HepG2 (cell line): Measurements from ENCODE around the gene LRRN2. TPM values are rescaled to one million over a fixed set of nuclear protein-coding genes. Genes with fewer than 3 reads are reported as not detected.
"Not testable (repeated sequence)": the region's sequence is repeated elsewhere in the genome, so short reads cannot be mapped to it uniquely, and the experiment has no call there.

Source experiments
- ATAC-seq: fragments of 200-7000 bp; cut with Tn5 transposase; 3 replicates; pipeline ENCODE4 v1.9.1; 2020; ENCODE audit warnings: mild to moderate bottlenecking, moderate library complexity
- BruUV-seq: library from RNA; stranded (reverse); fragments of 400-500 nt; replicated peaks from 2 replicates; lab custom pipeline; 2021; lab: Mats Ljungman, UMichigan
- CTCF ChIA-PET: fragments of 300-600 bp; formaldehyde crosslinking; extraction: SDS; loops from one replicate; lab custom pipeline; 2021; ENCODE audit warnings: low total read pairs, inconsistent platforms, low intra/inter-chr PET ratio; lab: Yijun Ruan, JAX
- POLR2A ChIA-PET: fragments of 350-600 bp; sonication (Branson Sonifier 250); formaldehyde crosslinking; loops from one replicate; lab custom pipeline; 2020; ENCODE audit warnings: antibody characterized with exemption, inconsistent platforms; lab: Yijun Ruan, JAX
- DNase-seq: peaks from one replicate; pipeline ENCODE4 v3.0.0-alpha.2; 2015; ENCODE audit warnings: low spot score
- FAIRE-seq: peaks from 3 replicates; lab custom pipeline; 2011; peaks lifted over from hg19 to GRCh38; lab: Jason Lieb, UNC
- H2AFZ ChIP-seq: one replicate; pipeline ENCODE4 v1.6.1; 2011; ENCODE audit warnings: low read length, inconsistent platforms
- H3K27ac ChIP-seq: fragments of 300-600 bp; 3 replicates; pipeline ENCODE4 v1.8.0; 2011; ENCODE audit warnings: mixed run types, mild to moderate bottlenecking, mixed read lengths, low read length, inconsistent platforms; ENCODE audit not compliant: insufficient read depth; ENCODE audit errors: extremely low read length
- H3K27me3 ChIP-seq, 2 experiments: fragments of 200-600 bp in 1 of 2; 2 replicates in 1 of 2; 3 replicates in 1 of 2; pipeline versions ENCODE4 v1.6.0 to v1.8.0; 2011; ENCODE audit warnings: low read length in 2 of 2, mild to moderate bottlenecking in 2 of 2, moderate library complexity in 2 of 2, inconsistent platforms in 1 of 2; ENCODE audit not compliant: insufficient read depth in 2 of 2, control insufficient read depth in 1 of 2
- H3K36me3 ChIP-seq, 2 experiments: fragments of 200-600 bp in 1 of 2; replicated peaks in 1 of 2; 2 replicates in 1 of 2; 3 replicates in 1 of 2; pipeline versions ENCODE4 v1.5.1 to v1.8.0; 2011; ENCODE audit warnings: low read length in 2 of 2, inconsistent platforms in 1 of 2; ENCODE audit not compliant: insufficient read depth in 2 of 2, control insufficient read depth in 1 of 2
- H3K4me1 ChIP-seq: 2 replicates; pipeline ENCODE4 v1.5.1; 2012; ENCODE audit warnings: low read length, inconsistent platforms; ENCODE audit not compliant: insufficient read depth
- H3K4me2 ChIP-seq: 2 replicates; pipeline ENCODE4 v1.6.0; 2011; ENCODE audit warnings: low read depth, low read length, inconsistent platforms
- H3K4me3 ChIP-seq, 3 experiments: fragments of 200-600 bp in 1 of 3; sonication (generic), shearing (Covaris generic) in 1 of 3; replicated peaks in 1 of 3; 2 replicates each; pipeline ENCODE4 v1.5.1; 2011 to 2016; ENCODE audit warnings: low read length in 3 of 3, inconsistent platforms in 2 of 3, low read depth in 2 of 3, mild to moderate bottlenecking in 2 of 3, control low read depth in 1 of 3, mixed read lengths in 1 of 3; ENCODE audit not compliant: insufficient read depth in 1 of 3
- H3K79me2 ChIP-seq: one replicate; pipeline ENCODE4 v1.6.1; 2011; ENCODE audit warnings: low read length, inconsistent platforms; ENCODE audit not compliant: insufficient read depth
- H3K9ac ChIP-seq: 2 replicates; pipeline ENCODE4 v1.6.0; 2011; ENCODE audit warnings: mild to moderate bottlenecking, low read depth, low read length, inconsistent platforms; ENCODE audit not compliant: insufficient read depth
- H3K9me3 ChIP-seq: 2 replicates; pipeline ENCODE4 v1.5.1; 2012; ENCODE audit warnings: mild to moderate bottlenecking, low read length
- H4K20me1 ChIP-seq: 2 replicates; pipeline ENCODE4 v1.6.0; 2011; ENCODE audit warnings: inconsistent platforms, mild to moderate bottlenecking, low read length, moderate library complexity; ENCODE audit not compliant: insufficient read depth
- BHLHE40 ChIP-seq: IDR thresholded peaks from 2 replicates; pipeline ENCODE4 v1.6.1; 2011; ENCODE audit warnings: low read length, improper control_type of control experiment
- ETV5 ChIP-seq: IDR thresholded peaks from 2 replicates; pipeline ENCODE4 v1.6.1; 2018; ENCODE audit warnings: missing biosample characterization, missing genetic modification reagents, inconsistent platforms, borderline replicate concordance
- FOXJ3 ChIP-seq: sonication (generic); formaldehyde crosslinking; IDR thresholded peaks from 2 replicates; pipeline ENCODE4 v1.4.0; 2020; ENCODE audit warnings: missing genetic modification reagents, mild to moderate bottlenecking, borderline replicate concordance
- IRF2 ChIP-seq: IDR thresholded peaks from 2 replicates; pipeline ENCODE4 v1.6.1; 2018; ENCODE audit warnings: missing genetic modification reagents, missing compliant biosample characterization
- MLLT10 ChIP-seq: sonication (generic); formaldehyde crosslinking; IDR thresholded peaks from 2 replicates; pipeline ENCODE4 v1.4.0; 2020; ENCODE audit warnings: missing genetic modification reagents
- NBN ChIP-seq: fragments of 450-650 bp; conservative IDR thresholded peaks from 2 replicates; pipeline ENCODE4 v1.6.1; 2017
- NFRKB ChIP-seq: fragments of 450-650 bp; IDR thresholded peaks from 2 replicates; pipeline ENCODE4 v1.6.1; 2017
- SALL2 ChIP-seq: sonication (generic); formaldehyde crosslinking; IDR thresholded peaks from 2 replicates; pipeline ENCODE4 v1.8.1; 2023; ENCODE audit warnings: mild to moderate bottlenecking, missing genetic modification reagents, inconsistent platforms
- SMAD3 ChIP-seq: sonication (generic); formaldehyde crosslinking; IDR thresholded peaks from 2 replicates; pipeline ENCODE4 v1.4.0; 2020; ENCODE audit warnings: missing genetic modification reagents
- YEATS2 ChIP-seq: sonication (generic); formaldehyde crosslinking; IDR thresholded peaks from 2 replicates; pipeline ENCODE4 v1.4.0; 2020; ENCODE audit warnings: missing genetic modification reagents, borderline replicate concordance
- ZFP36L1 ChIP-seq: sonication (generic); formaldehyde crosslinking; IDR thresholded peaks from 2 replicates; pipeline ENCODE4 v1.8.0; 2022; ENCODE audit warnings: mild to moderate bottlenecking, missing genetic modification reagents, moderate library complexity
- ZFP37 ChIP-seq: sonication (generic); formaldehyde crosslinking; IDR thresholded peaks from 2 replicates; pipeline ENCODE4 v1.4.0; 2020; ENCODE audit warnings: missing genetic modification reagents, borderline replicate concordance
- ZNF180 ChIP-seq: sonication (generic); formaldehyde crosslinking; IDR thresholded peaks from 2 replicates; pipeline ENCODE4 v1.4.0; 2020; ENCODE audit warnings: low read depth, missing genetic modification reagents, borderline replicate concordance
- ZNF367 ChIP-seq: sonication (generic); formaldehyde crosslinking; IDR thresholded peaks from 2 replicates; pipeline ENCODE4 v1.4.0; 2020; ENCODE audit warnings: missing genetic modification reagents, borderline replicate concordance
- ZNF441 ChIP-seq: sonication (generic); formaldehyde crosslinking; IDR thresholded peaks from 2 replicates; pipeline ENCODE4 v1.7.0; 2021; ENCODE audit warnings: missing genetic modification reagents, borderline replicate concordance
- ZNF775 ChIP-seq: sonication (generic); formaldehyde crosslinking; IDR thresholded peaks from 2 replicates; pipeline ENCODE4 v1.4.0; 2020; ENCODE audit warnings: missing genetic modification reagents, mild to moderate bottlenecking, moderate library complexity, borderline replicate concordance
- WGBS: methylation state at CpG from one replicate; pipeline ENCODE4 v1.1.6; 2017; ENCODE audit warnings: low lambda C conversion rate; 5-methylcytosine and 5-hydroxymethylcytosine counted together
- in situ Hi-C: cut with HindIII; loops from 2 replicates; pipeline ENCODE4 v1.10.0; 2017; ENCODE audit warnings: low pct_unique_long_range_greater_than_20kb; ENCODE audit not compliant: extremely low pct_ligation_motif_present
- intact Hi-C: fragments of 100-400 bp; cut with micrococcal nuclease; formaldehyde crosslinking; loops from one replicate; pipeline ENCODE4 v1.10.0; 2022; ENCODE audit not compliant: unreplicated experiment
- polyA plus RNA-seq, 8 experiments: library from polyadenylated mRNA; depleted of rRNA in 3 of 8; stranded (reverse) in 7 of 8; unstranded in 1 of 8; fragments of >200 nt; fragmentation: Illumina TruSeq in 4 of 8; extraction: Trizol in 4 of 8; gene quantifications; 2 replicates each; pipeline versions ENCODE4 v1.2.1 to v1.2.3, GENCODE V29; 2011 to 2016; ENCODE audit warnings: low read depth in 4 of 8, missing spikeins in 1 of 8, mixed read lengths in 1 of 8; ENCODE audit not compliant: insufficient read depth in 1 of 8
- total RNA-seq, 5 experiments: library from RNA; depleted of rRNA; stranded (reverse); fragments of >200 nt; fragmentation: Illumina TruSeq; extraction: Trizol; gene quantifications; 2 replicates each; pipeline ENCODE4 v1.2.3, GENCODE V29; 2016; ENCODE audit warnings: low read depth in 1 of 5
- TF ChIP-seq, protein P1 (sequence below): sonication (generic); formaldehyde crosslinking; IDR thresholded peaks from 2 replicates; pipeline ENCODE4 v1.4.0; 2020; ENCODE audit warnings: missing genetic modification reagents, mild to moderate bottlenecking, borderline replicate concordance
- TF ChIP-seq, protein P2 (sequence below): sonication (generic); formaldehyde crosslinking; IDR thresholded peaks from 2 replicates; pipeline ENCODE4 v1.5.0; 2020; ENCODE audit warnings: missing genetic modification reagents

The LRRN2 gene
- total and polyA plus RNA-seq, 2 of the 13 experiments (the other 11 are each of a cell fraction or from before 2014, with no cell fraction given): not detected

DNA sequence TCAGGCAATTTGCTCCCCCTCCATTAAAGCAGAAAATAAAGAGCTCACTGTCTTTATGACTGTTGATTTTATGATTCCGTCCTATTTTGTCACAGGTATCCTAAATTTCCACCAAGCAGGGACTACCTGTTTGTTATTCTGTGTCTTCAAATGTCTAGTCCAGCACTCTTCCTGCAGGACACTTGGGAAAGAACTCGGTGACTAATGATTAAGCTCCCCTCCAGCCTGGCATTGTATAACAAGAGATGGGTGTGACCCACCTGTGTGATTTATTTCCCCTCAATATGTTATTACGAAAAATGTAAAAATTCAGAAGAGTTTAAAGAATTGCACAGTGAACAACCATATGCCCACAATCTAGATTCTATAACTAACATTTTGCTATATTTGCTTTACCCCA, 42.9 kb upstream of the LRRN2 start (continued):
- TF ChIP-seq, protein P1, sequence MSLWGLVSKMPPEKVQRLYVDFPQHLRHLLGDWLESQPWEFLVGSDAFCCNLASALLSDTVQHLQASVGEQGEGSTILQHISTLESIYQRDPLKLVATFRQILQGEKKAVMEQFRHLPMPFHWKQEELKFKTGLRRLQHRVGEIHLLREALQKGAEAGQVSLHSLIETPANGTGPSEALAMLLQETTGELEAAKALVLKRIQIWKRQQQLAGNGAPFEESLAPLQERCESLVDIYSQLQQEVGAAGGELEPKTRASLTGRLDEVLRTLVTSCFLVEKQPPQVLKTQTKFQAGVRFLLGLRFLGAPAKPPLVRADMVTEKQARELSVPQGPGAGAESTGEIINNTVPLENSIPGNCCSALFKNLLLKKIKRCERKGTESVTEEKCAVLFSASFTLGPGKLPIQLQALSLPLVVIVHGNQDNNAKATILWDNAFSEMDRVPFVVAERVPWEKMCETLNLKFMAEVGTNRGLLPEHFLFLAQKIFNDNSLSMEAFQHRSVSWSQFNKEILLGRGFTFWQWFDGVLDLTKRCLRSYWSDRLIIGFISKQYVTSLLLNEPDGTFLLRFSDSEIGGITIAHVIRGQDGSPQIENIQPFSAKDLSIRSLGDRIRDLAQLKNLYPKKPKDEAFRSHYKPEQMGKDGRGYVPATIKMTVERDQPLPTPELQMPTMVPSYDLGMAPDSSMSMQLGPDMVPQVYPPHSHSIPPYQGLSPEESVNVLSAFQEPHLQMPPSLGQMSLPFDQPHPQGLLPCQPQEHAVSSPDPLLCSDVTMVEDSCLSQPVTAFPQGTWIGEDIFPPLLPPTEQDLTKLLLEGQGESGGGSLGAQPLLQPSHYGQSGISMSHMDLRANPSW (CRISPR knock-in tag): no peak
- TF ChIP-seq ZFP36L1 (CRISPR knock-in tag): no peak
- TF ChIP-seq ZFP37 (CRISPR knock-in tag): no peak
- TF ChIP-seq YEATS2 (CRISPR knock-in tag): no peak
- no peak for TF ChIP-seq MLLT10 (CRISPR knock-in tag)
- TF ChIP-seq SALL2 (CRISPR knock-in tag): no peak

DNA sequence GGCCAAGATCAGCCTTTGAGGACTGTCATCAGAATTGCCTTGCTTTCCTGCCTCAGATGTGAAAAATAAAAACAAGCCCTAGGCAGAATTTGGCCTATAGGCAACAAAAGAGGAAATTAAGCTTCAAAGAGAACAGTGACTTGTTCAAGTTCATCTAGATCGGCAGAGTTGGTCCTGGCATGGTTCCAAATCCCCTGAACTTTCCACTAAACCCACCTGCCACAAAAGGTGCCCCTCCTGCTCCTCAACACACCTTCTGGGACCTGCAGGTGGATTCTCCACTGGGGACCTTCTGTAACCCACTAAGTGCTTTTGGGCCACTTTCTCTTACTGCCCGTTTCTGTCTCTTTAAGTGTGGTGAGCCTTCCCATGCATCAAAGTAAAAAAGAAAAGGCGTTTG, 42.5 kb upstream of the LRRN2 start:
- CTCF ChIA-PET: no interaction called here
- no peak overlapping the region for H3K4me2 ChIP-seq

GRCh38 chr1:204727438-204727837, 41.9 kb upstream of the LRRN2 start:
- intact Hi-C loops, H4K20me1 ChIP-seq, H3K36me3 ChIP-seq, H3K79me2 ChIP-seq, CTCF ChIA-PET, ATAC-seq, BruUV-seq, H2AFZ ChIP-seq, H3K9me3 ChIP-seq, H3K9ac ChIP-seq, H3K4me2 ChIP-seq, H3K27ac ChIP-seq, in situ Hi-C loops, DNase-seq, FAIRE-seq, POLR2A ChIA-PET, H3K4me3 ChIP-seq, H3K27me3 ChIP-seq: not testable (repeated sequence)
- 43% methylated on average over 6 of the region's 6 CpGs for WGBS
- peaks cover 13% of the 10 kb centered on the region for H3K4me1 ChIP-seq

More for the DNA sequence above, 42.5 kb upstream of the LRRN2 start:
- no peak overlapping the region for H3K9ac ChIP-seq
- intact Hi-C loops (no loop called here), in situ Hi-C loops (no loop called here)
- H3K4me1 ChIP-seq: peaks cover 13% of the 10 kb centered on the region
- no peaks in the 10 kb centered on the region for H3K36me3 ChIP-seq
- H3K79me2 ChIP-seq: no peaks in the 10 kb centered on the region
- no peak for ATAC-seq
- FAIRE-seq: no peak
- no peak for DNase-seq
- H3K9me3 ChIP-seq: no peaks in the 10 kb centered on the region
- 14% methylated on average over 2 of the region's 3 CpGs for WGBS
- H4K20me1 ChIP-seq: no peaks in the 10 kb centered on the region
- TF ChIP-seq, protein P2, sequence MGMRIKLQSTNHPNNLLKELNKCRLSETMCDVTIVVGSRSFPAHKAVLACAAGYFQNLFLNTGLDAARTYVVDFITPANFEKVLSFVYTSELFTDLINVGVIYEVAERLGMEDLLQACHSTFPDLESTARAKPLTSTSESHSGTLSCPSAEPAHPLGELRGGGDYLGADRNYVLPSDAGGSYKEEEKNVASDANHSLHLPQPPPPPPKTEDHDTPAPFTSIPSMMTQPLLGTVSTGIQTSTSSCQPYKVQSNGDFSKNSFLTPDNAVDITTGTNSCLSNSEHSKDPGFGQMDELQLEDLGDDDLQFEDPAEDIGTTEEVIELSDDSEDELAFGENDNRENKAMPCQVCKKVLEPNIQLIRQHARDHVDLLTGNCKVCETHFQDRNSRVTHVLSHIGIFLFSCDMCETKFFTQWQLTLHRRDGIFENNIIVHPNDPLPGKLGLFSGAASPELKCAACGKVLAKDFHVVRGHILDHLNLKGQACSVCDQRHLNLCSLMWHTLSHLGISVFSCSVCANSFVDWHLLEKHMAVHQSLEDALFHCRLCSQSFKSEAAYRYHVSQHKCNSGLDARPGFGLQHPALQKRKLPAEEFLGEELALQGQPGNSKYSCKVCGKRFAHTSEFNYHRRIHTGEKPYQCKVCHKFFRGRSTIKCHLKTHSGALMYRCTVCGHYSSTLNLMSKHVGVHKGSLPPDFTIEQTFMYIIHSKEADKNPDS (CRISPR knock-in tag): no peak
- no peak for TF ChIP-seq ZNF775 (CRISPR knock-in tag)
- no peak for TF ChIP-seq ETV5
- TF ChIP-seq BHLHE40: no peak
- no peak for TF ChIP-seq IRF2 (CRISPR knock-in tag)
- no peak for TF ChIP-seq ZNF441
- TF ChIP-seq SMAD3 (CRISPR knock-in tag): no peak
- TF ChIP-seq ZNF180: no peak
- TF ChIP-seq FOXJ3: no peak
- no peak for TF ChIP-seq NBN
- TF ChIP-seq NFRKB: no peak
- no peak for TF ChIP-seq ZNF367 (CRISPR knock-in tag)
- H3K4me3 ChIP-seq: no peak overlapping the region
- H3K27ac ChIP-seq: no peak overlapping the region
- H3K27me3 ChIP-seq: peaks cover 0 to 3% of the 10 kb centered on the region in 2 experiments; a peak in 2 of 5 replicates
- POLR2A ChIA-PET: no interaction called here
- no peak overlapping the region for H2AFZ ChIP-seq
- BruUV-seq: no TSS peak
